Mesodermal cell (in vitro differentiated cells): ENCODE data around the gene INPP5A.

Experiments
- H3K27ac ChIP-seq: 2 replicates; pipeline ENCODE4 v1.7.0; 2013; ENCODE audit warnings: mild to moderate bottlenecking, low read depth, low read length, moderate library complexity; ENCODE audit not compliant: severe bottlenecking
- H3K36me3 ChIP-seq: 2 replicates; pipeline ENCODE4 v1.7.1; 2013; ENCODE audit warnings: mild to moderate bottlenecking, low read length, moderate library complexity; ENCODE audit not compliant: control insufficient read depth, insufficient read depth
- H3K4me1 ChIP-seq: one replicate; pipeline ENCODE4 v1.7.1; 2013; ENCODE audit warnings: mild to moderate bottlenecking, low read length; ENCODE audit not compliant: insufficient read depth, control insufficient read depth, poor library complexity, severe bottlenecking
- H3K4me3 ChIP-seq: 2 replicates; pipeline ENCODE4 v1.7.0; 2013; ENCODE audit warnings: low read length, control low read depth, mild to moderate bottlenecking; ENCODE audit not compliant: insufficient read depth, poor library complexity, severe bottlenecking; ENCODE audit errors: extremely low read depth
- H3K9me3 ChIP-seq: 2 replicates; pipeline ENCODE4 v1.7.1; 2013; ENCODE audit warnings: mild to moderate bottlenecking, low read length, moderate library complexity; ENCODE audit not compliant: control insufficient read depth
- WGBS, 2 experiments: methylation state at CpG; one replicate each; pipeline ENCODE4 v1.1.5; 2013; ENCODE audit warnings: missing lambda C conversion rate in 2 of 2; ENCODE audit not compliant: insufficient coverage in 2 of 2; 5-methylcytosine and 5-hydroxymethylcytosine counted together

INPP5A gene

GRCh38 chr10:132711613-132712121, 174.1 kb downstream of the INPP5A start:
- Histone ChIP-seq H3K9me3 (peaks cover under 1% of the 10 kb centered on the region), H3K27ac (no peak overlapping the region), H3K4me3 (no peak overlapping the region), H3K4me1 (no peaks in the 10 kb centered on the region), H3K36me3 (peaks cover 18% of the 10 kb centered on the region)
- 93 to 96% methylated on average over 13 of the region's 13 CpGs for WGBS, 2 experiments

- WGBS, 2 experiments: 87 to 99% methylated on average over 6 to 8 of the region's 10 CpGs
- Histone ChIP-seq H3K4me1 (no peaks in the 10 kb centered on the region), H3K9me3 (no peaks in the 10 kb centered on the region), H3K36me3 (peaks cover 20% of the 10 kb centered on the region), H3K27ac (no peak overlapping the region), H3K4me3 (no peak overlapping the region)
Measured at GRCh38 chr10:132712291-132712690, 174.7 kb downstream of the INPP5A start.

GRCh38 chr10:132712743-132713142, 175.2 kb downstream of the INPP5A start:
- 96 to 97% methylated on average over 6 of the region's 6 CpGs for WGBS, 2 experiments
- Histone ChIP-seq H3K4me3 (no peak overlapping the region), H3K36me3 (peaks cover 20% of the 10 kb centered on the region), H3K4me1 (no peaks in the 10 kb centered on the region), H3K27ac (no peak overlapping the region), H3K9me3 (no peaks in the 10 kb centered on the region)

- no peak overlapping the region for H3K4me3 ChIP-seq
- H3K4me1 ChIP-seq: no peaks in the 10 kb centered on the region
- peaks cover 3% of the 10 kb centered on the region for H3K9me3 ChIP-seq
- WGBS, 2 experiments: 83 to 89% methylated on average over 29 of the region's 29 CpGs
- no peak overlapping the region for H3K27ac ChIP-seq
- H3K36me3 ChIP-seq: peaks cover 16% of the 10 kb centered on the region
Measured at GRCh38 chr10:132713421-132714095, 176.0 kb downstream of the INPP5A start.

- Histone ChIP-seq H3K27ac (no peak overlapping the region), H3K4me1 (no peaks in the 10 kb centered on the region), H3K36me3 (peaks cover 16% of the 10 kb centered on the region), H3K4me3 (no peak overlapping the region), H3K9me3 (peaks cover 4% of the 10 kb centered on the region)
- WGBS, 2 experiments: 71 to 81% methylated on average over 43 to 47 of the region's 48 CpGs
Measured at GRCh38 chr10:132714096-132714985, 176.8 kb downstream of the INPP5A start.

GRCh38 chr10:132714986-132715775, 177.6 kb downstream of the INPP5A start:
- 84 to 87% methylated on average over 23 of the region's 24 CpGs for WGBS, 2 experiments
- Histone ChIP-seq H3K4me3 (no peak overlapping the region), H3K36me3 (peaks cover 13% of the 10 kb centered on the region), H3K27ac (no peak overlapping the region), H3K9me3 (peaks cover 4% of the 10 kb centered on the region), H3K4me1 (no peaks in the 10 kb centered on the region)

GRCh38 chr10:132715776-132716680, 178.4 kb downstream of the INPP5A start:
- 93 to 95% methylated on average over 42 to 45 of the region's 48 CpGs for WGBS, 2 experiments
- no peaks in the 10 kb centered on the region for H3K4me1 ChIP-seq
- no peak overlapping the region for H3K4me3 ChIP-seq
- H3K9me3 ChIP-seq: peaks cover 4% of the 10 kb centered on the region
- peaks cover 9% of the 10 kb centered on the region for H3K36me3 ChIP-seq
- no peak overlapping the region for H3K27ac ChIP-seq

- peaks cover 4% of the 10 kb centered on the region for H3K9me3 ChIP-seq
- peaks cover 9% of the 10 kb centered on the region for H3K36me3 ChIP-seq
- H3K4me1 ChIP-seq: no peaks in the 10 kb centered on the region
- no peak overlapping the region for H3K27ac ChIP-seq
- 88 to 93% methylated on average over 18 to 21 of the region's 27 CpGs for WGBS, 2 experiments
- no peak overlapping the region for H3K4me3 ChIP-seq
Measured at GRCh38 chr10:132716691-132717490, 179.3 kb downstream of the INPP5A start.

- H3K4me3 ChIP-seq: no peak overlapping the region
- H3K36me3 ChIP-seq: peaks cover 11% of the 10 kb centered on the region
- 95 to 96% methylated on average over 3 to 5 of the region's 6 CpGs for WGBS, 2 experiments
- H3K4me1 ChIP-seq: no peaks in the 10 kb centered on the region
- H3K9me3 ChIP-seq: peaks cover 4% of the 10 kb centered on the region
- no peak overlapping the region for H3K27ac ChIP-seq
Measured at GRCh38 chr10:132721725-132722124, 184.1 kb downstream of the INPP5A start.
